WTC11 (cell line): ENCODE results near the gene MTURN. TPM values are rescaled to one million over a fixed set of nuclear protein-coding genes. Genes with fewer than 3 reads are reported as not detected.

Experiments
- ATAC-seq: fragments of 200-7000 bp; cut with Tn5 transposase; 2 replicates; pipeline ENCODE4 v1.10.0; 2021; ENCODE audit warnings: mild to moderate bottlenecking, moderate library complexity
- CTCF ChIA-PET: fragments of 300-600 bp; sonication (Branson Sonifier 250); formaldehyde crosslinking; loops from one replicate; lab custom pipeline; 2021; ENCODE audit warnings: antibody characterized with exemption; lab: Charles Lee
- POLR2A ChIA-PET: fragments of 350-600 bp; sonication (Branson Sonifier 250); formaldehyde crosslinking; loops from one replicate; lab custom pipeline; 2021; ENCODE audit warnings: antibody characterized with exemption; lab: Charles Lee
- DNase-seq: peaks from one replicate; pipeline ENCODE4 v3.0.0; 2021; ENCODE audit warnings: low spot score
- H3K27ac Mint-ChIP-seq: 2 replicates; pipeline ENCODE4 v1.8.0; 2021; ENCODE audit warnings: mixed read lengths
- H3K27me3 Mint-ChIP-seq: 2 replicates; pipeline ENCODE4 v1.8.0; 2021; ENCODE audit warnings: low read depth, mild to moderate bottlenecking, moderate library complexity, mixed read lengths
- H3K36me3 Mint-ChIP-seq: 2 replicates; pipeline ENCODE4 v1.8.0; 2021; ENCODE audit warnings: mixed read lengths
- H3K4me1 Mint-ChIP-seq: 2 replicates; pipeline ENCODE4 v1.8.0; 2022; ENCODE audit warnings: mixed read lengths
- H3K4me3 Mint-ChIP-seq: 2 replicates; pipeline ENCODE4 v1.8.0; 2021; ENCODE audit warnings: mild to moderate bottlenecking, moderate library complexity, mixed read lengths
- H3K9me3 Mint-ChIP-seq: 2 replicates; pipeline ENCODE4 v1.8.0; 2021; ENCODE audit warnings: mixed read lengths
- AFF4 ChIP-seq: sonication (generic); formaldehyde crosslinking; IDR thresholded peaks from 2 replicates; pipeline ENCODE4 v1.8.1; 2023; ENCODE audit warnings: mild to moderate bottlenecking, missing genetic modification reagents, borderline replicate concordance
- ATF2 ChIP-seq: sonication (generic); formaldehyde crosslinking; IDR thresholded peaks from 2 replicates; pipeline ENCODE4 v1.8.1; 2022; ENCODE audit warnings: low read depth, missing genetic modification reagents, borderline replicate concordance
- ELF4 ChIP-seq: sonication (generic); formaldehyde crosslinking; IDR thresholded peaks from 2 replicates; pipeline ENCODE4 v1.8.1; 2022; ENCODE audit warnings: low read depth, mild to moderate bottlenecking, moderate library complexity, missing genetic modification reagents
- FOXJ3 ChIP-seq: sonication (generic); formaldehyde crosslinking; IDR thresholded peaks from 2 replicates; pipeline ENCODE4 v1.9.0; 2021; ENCODE audit warnings: missing genetic modification reagents, mild to moderate bottlenecking, borderline replicate concordance
- FOXK1 ChIP-seq: sonication (generic); formaldehyde crosslinking; IDR thresholded peaks from 2 replicates; pipeline ENCODE4 v1.8.0; 2022; ENCODE audit warnings: mild to moderate bottlenecking, moderate library complexity, missing genetic modification reagents
- GRHL2 ChIP-seq: fragments of 250-450 bp; sonication (Bioruptor Pico); IDR thresholded peaks from 2 replicates; pipeline ENCODE4 v1.8.0; 2022; ENCODE audit warnings: mild to moderate bottlenecking, moderate library complexity; ENCODE audit not compliant: insufficient replicate concordance, severe bottlenecking
- GTF2I ChIP-seq: fragments of 250-450 bp; sonication (Bioruptor Pico); conservative IDR thresholded peaks from 2 replicates; pipeline ENCODE4 v1.4.0; 2021; ENCODE audit warnings: mild to moderate bottlenecking
- MLX ChIP-seq: sonication (generic); formaldehyde crosslinking; IDR thresholded peaks from 2 replicates; pipeline ENCODE4 v1.8.1; 2023; ENCODE audit warnings: mild to moderate bottlenecking, missing genetic modification reagents, moderate library complexity
- NFYB ChIP-seq: sonication (generic); formaldehyde crosslinking; conservative IDR thresholded peaks from 2 replicates; pipeline ENCODE4 v1.8.0; 2022; ENCODE audit warnings: low read depth, missing genetic modification reagents
- NR1H2 ChIP-seq: sonication (generic); formaldehyde crosslinking; IDR thresholded peaks from 2 replicates; pipeline ENCODE4 v1.9.0; 2021; ENCODE audit warnings: mild to moderate bottlenecking, moderate library complexity, missing genetic modification reagents
- NR2C2 ChIP-seq: sonication (generic); formaldehyde crosslinking; IDR thresholded peaks from 2 replicates; pipeline ENCODE4 v1.8.0; 2022; ENCODE audit warnings: mild to moderate bottlenecking, missing genetic modification reagents
- PREB ChIP-seq: sonication (generic); formaldehyde crosslinking; IDR thresholded peaks from 2 replicates; pipeline ENCODE4 v1.8.1; 2022; ENCODE audit warnings: mild to moderate bottlenecking, missing genetic modification reagents, moderate library complexity, borderline replicate concordance
- SOX15 ChIP-seq: fragments of 250-450 bp; sonication (Bioruptor Pico); IDR thresholded peaks from 2 replicates; pipeline ENCODE4 v1.9.0; 2021; ENCODE audit warnings: mild to moderate bottlenecking
- STAT6 ChIP-seq: sonication (generic); formaldehyde crosslinking; conservative IDR thresholded peaks from 2 replicates; pipeline ENCODE4 v1.8.1; 2023; ENCODE audit warnings: mild to moderate bottlenecking, low read depth, missing genetic modification reagents, moderate library complexity
- TCF7 ChIP-seq: sonication (generic); formaldehyde crosslinking; IDR thresholded peaks from 2 replicates; pipeline ENCODE4 v1.8.0; 2022; ENCODE audit warnings: mild to moderate bottlenecking, low read depth, missing genetic modification reagents, moderate library complexity
- TEAD1 ChIP-seq: sonication (generic); formaldehyde crosslinking; IDR thresholded peaks from 2 replicates; pipeline ENCODE4 v1.8.0; 2022; ENCODE audit warnings: mild to moderate bottlenecking, missing genetic modification reagents
- ZNF671 ChIP-seq: fragments of 250-450 bp; sonication (Bioruptor Pico); IDR thresholded peaks from 2 replicates; pipeline ENCODE4 v1.8.0; 2021; ENCODE audit warnings: mild to moderate bottlenecking
- total RNA-seq: library from RNA; stranded (reverse); gene quantifications from 3 replicates; pipeline ENCODE4 v1.2.3, GENCODE V29; 2021
- TF ChIP-seq, protein P1 (sequence below): sonication (generic); formaldehyde crosslinking; IDR thresholded peaks from 2 replicates; pipeline ENCODE4 v1.8.0; 2022; ENCODE audit warnings: mild to moderate bottlenecking, missing genetic modification reagents

MTURN gene
- total RNA-seq, 1 experiment from 2014 or later: 5.0 TPM

DNA sequence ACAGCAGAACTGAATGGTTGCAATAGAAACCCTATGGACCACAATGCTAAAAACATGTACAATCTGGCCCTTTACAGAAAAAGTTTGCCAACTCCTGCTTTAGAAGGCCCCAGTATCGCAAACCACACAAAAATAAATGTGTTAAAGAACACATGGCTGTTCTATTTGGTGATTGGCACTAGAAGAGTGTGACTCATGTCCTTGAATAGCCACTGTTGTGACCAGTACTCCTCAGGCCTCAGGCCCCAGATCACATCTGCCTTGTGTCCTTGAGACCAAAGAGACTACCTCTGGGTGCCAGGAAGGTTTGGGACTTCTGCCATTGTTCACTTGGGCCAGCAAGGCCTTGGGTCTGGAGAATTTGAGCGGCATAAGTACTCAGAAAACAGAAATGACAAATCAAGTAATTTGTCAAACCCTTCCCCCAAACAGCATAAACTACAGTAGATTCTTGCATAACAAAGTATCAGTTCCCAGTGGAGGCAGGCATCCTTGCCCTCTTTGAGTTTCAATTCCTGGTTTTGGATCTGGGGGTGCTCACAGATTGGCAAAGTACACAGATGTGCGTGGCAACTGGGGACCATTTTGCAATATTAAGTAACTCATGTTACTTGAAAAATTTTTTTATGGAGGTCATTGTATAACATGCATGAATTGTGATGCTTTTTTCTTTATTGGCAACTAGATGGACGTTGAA is 50.2 kb downstream of the MTURN start:
- no peak overlapping the region for H3K27ac Mint-ChIP-seq
- CTCF ChIA-PET: interaction anchor here (0.9 kb wide), 1 partner anchor 20 kb away, joined by 3 read pairs; no protein-coding TSS in a partner anchor
- peaks cover 45% of the 10 kb centered on the region for H3K9me3 Mint-ChIP-seq
- POLR2A ChIA-PET: no interaction called here
- peaks cover 28% of the 10 kb centered on the region for H3K36me3 Mint-ChIP-seq
- H3K4me1 Mint-ChIP-seq: peaks cover 8% of the 10 kb centered on the region
- no peak for TF ChIP-seq PREB (CRISPR knock-in tag)
- no peak for TF ChIP-seq ATF2 (CRISPR knock-in tag)
- no peak for TF ChIP-seq GTF2I (CRISPR knock-in tag)
- TF ChIP-seq FOXK1 (CRISPR knock-in tag): no peak
- TF ChIP-seq, protein P1, sequence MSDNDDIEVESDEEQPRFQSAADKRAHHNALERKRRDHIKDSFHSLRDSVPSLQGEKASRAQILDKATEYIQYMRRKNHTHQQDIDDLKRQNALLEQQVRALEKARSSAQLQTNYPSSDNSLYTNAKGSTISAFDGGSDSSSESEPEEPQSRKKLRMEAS (CRISPR knock-in tag): no peak
- TF ChIP-seq AFF4 (CRISPR knock-in tag): no peak
- no peak for TF ChIP-seq NR1H2 (CRISPR knock-in tag)
- no peak for TF ChIP-seq NFYB (CRISPR knock-in tag)
- TF ChIP-seq STAT6 (CRISPR knock-in tag): no peak
- no peak for TF ChIP-seq NR2C2
- TF ChIP-seq SOX15 (CRISPR knock-in tag): no peak
- TF ChIP-seq FOXJ3 (CRISPR knock-in tag): no peak
- ATAC-seq: no peak
- peaks cover 6% of the 10 kb centered on the region for H3K27me3 Mint-ChIP-seq
- H3K4me3 Mint-ChIP-seq: no peak overlapping the region
- no peak for DNase-seq

DNA sequence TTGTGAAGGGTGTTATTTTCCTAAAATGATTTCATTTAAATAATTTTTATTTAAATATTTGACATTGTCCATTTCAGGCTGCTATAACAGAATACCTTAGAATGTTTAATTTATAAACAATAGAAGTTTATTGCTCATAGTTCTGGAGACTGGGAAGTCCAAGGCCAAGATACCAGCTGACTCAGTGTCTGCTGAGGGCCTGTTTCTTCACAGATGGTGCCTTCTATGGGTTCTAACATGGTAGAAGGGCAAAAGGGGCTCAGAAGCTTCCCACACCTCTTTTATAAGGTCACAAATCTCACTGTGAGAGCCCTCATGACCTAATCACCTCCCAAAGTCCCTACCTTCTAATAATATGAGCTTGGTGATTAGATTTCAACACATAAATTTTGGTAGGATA is 50.7 kb downstream of the MTURN start:
- H3K27me3 Mint-ChIP-seq: peaks cover 6% of the 10 kb centered on the region
- peaks cover 51% of the 10 kb centered on the region for H3K9me3 Mint-ChIP-seq
- peaks cover 8% of the 10 kb centered on the region for H3K4me1 Mint-ChIP-seq
- H3K36me3 Mint-ChIP-seq: peaks cover 33% of the 10 kb centered on the region
- POLR2A ChIA-PET: no interaction called here
- H3K27ac Mint-ChIP-seq: no peak overlapping the region
- DNase-seq (no peak), ATAC-seq (no peak)
- CTCF ChIA-PET: no interaction called here
- H3K4me3 Mint-ChIP-seq: no peak overlapping the region
- TF ChIP-seq NR1H2 (CRISPR knock-in tag) (no peak), ZNF671 (CRISPR knock-in tag) (no peak), MLX (no peak), GRHL2 (no peak), ATF2 (CRISPR knock-in tag) (no peak), TCF7 (no peak), TEAD1 (CRISPR knock-in tag) (no peak), ELF4 (CRISPR knock-in tag) (no peak)
